ENCODE data around the gene MTARC2.
"Not testable (repeated sequence)": the region's sequence is repeated elsewhere in the genome, so short reads cannot be mapped to it uniquely, and the experiment has no call there.

Gene MTARC2

GRCh38 chr1:220748089-220748934 lies at the start of gene MTARC2:
Gene MTARC2, plus strand, starts transcription at chr1:220748322. Its CDS starts 210 bp downstream, at chr1:220748532.
- peak in 1 of 2 donors; percentile 17 for DNase-seq

- no peak for DNase-seq
Observed at GRCh38 chr1:220698607-220699016, 49.5 kb upstream of the MTARC2 start.

GRCh38 chr1:220699044-220699443 lies 49.1 kb upstream of the MTARC2 start:
- no peak for DNase-seq

GRCh38 chr1:220700556-220701179 lies 47.5 kb upstream of the MTARC2 start:
- no peak for DNase-seq

GRCh38 chr1:220701974-220702373 lies 46.1 kb upstream of the MTARC2 start:
- no peak for DNase-seq

GRCh38 chr1:220702733-220703270 lies 45.3 kb upstream of the MTARC2 start:
- DNase-seq = no peak

- no peak for DNase-seq
Observed at GRCh38 chr1:220703305-220703704, 44.8 kb upstream of the MTARC2 start.

- no peak for DNase-seq
Observed at GRCh38 chr1:220705782-220706181, 42.3 kb upstream of the MTARC2 start.

GRCh38 chr1:220706480-220706879 lies 41.6 kb upstream of the MTARC2 start:
- no peak for DNase-seq

- no peak for DNase-seq
Observed at GRCh38 chr1:220707160-220707559, 41.0 kb upstream of the MTARC2 start.

- no peak for DNase-seq
Observed at GRCh38 chr1:220708244-220708643, 39.9 kb upstream of the MTARC2 start.

- no peak for DNase-seq
Observed at GRCh38 chr1:220708936-220709801, 39.0 kb upstream of the MTARC2 start.

GRCh38 chr1:220710333-220710732 lies 37.8 kb upstream of the MTARC2 start:
- no peak for DNase-seq

GRCh38 chr1:220711056-220711809 lies 36.9 kb upstream of the MTARC2 start:
- DNase-seq = no peak

GRCh38 chr1:220715986-220716385 lies 32.1 kb upstream of the MTARC2 start:
- not testable (repeated sequence) for DNase-seq

- DNase-seq = no peak
Observed at GRCh38 chr1:220717800-220718640, 30.1 kb upstream of the MTARC2 start.

GRCh38 chr1:220721266-220721665 lies 26.9 kb upstream of the MTARC2 start:
- DNase-seq = not testable (repeated sequence)

GRCh38 chr1:220726634-220727033 lies 21.5 kb upstream of the MTARC2 start:
- no peak for DNase-seq

- DNase-seq = no peak
Observed at GRCh38 chr1:220727519-220727918, 20.6 kb upstream of the MTARC2 start.

- DNase-seq = no peak
Observed at GRCh38 chr1:220730486-220730885, 17.6 kb upstream of the MTARC2 start.

GRCh38 chr1:220732137-220732536 lies 16.0 kb upstream of the MTARC2 start:
- DNase-seq = no peak
